A549 treated with DMSO at 1 μM for 4 hours (cell line): ENCODE measurements around the gene PLD6. TPM values are rescaled to one million over a fixed set of nuclear protein-coding genes. Genes with fewer than 3 reads are reported as not detected.

ENCODE experiments used
- total RNA-seq: library from RNA; stranded (reverse); fragments of 200-300 nt; extraction: Qiagen RNA extraction; gene quantifications from 5 replicates; pipeline ENCODE4 v1.2.3, GENCODE V29; 2022; ENCODE audit warnings: low read depth

PLD6 gene, protein sequence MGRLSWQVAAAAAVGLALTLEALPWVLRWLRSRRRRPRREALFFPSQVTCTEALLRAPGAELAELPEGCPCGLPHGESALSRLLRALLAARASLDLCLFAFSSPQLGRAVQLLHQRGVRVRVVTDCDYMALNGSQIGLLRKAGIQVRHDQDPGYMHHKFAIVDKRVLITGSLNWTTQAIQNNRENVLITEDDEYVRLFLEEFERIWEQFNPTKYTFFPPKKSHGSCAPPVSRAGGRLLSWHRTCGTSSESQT
- total RNA-seq, result 6.6 to 8.5 TPM (median 7.1 TPM) in 5 replicates

DNA sequence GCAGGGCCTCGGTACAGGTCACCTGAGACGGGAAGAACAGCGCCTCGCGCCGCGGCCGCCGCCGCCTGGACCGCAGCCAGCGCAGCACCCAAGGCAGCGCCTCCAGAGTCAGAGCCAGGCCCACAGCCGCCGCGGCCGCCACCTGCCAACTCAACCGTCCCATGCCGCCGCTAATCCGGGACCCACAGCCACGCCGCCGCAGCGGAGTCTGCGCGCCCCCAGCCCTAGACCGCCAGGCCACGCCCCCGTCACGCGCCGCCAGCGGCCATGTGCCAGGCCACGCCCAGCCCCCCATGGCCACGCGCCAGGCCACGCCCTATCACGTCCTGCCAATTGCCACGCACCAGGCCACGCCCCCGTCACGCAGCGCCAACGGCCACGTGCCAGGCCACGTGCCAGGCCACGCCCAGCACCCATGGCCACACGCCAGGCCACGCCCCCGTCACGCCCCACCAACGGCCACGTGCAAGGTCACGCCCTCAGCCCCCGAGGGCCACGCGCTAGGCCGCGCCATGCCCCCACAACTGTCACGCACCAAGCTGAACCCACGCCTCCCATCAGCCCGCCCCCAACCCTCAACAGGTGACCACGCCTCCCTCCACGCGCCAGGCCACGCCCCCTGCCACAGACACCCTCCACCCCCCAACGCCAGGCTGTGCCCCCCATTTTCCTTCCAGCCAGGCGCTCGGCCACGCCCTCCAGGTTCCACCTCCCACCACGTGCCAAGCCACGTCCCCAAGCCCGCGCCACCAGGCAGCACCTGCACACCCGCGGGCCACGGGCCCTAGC is at the start of gene PLD6:
PLD6 (minus strand) TSS at position 210 of the 789 bp plus-strand sequence; CDS start at position 163, 47 bp downstream.

DNA sequence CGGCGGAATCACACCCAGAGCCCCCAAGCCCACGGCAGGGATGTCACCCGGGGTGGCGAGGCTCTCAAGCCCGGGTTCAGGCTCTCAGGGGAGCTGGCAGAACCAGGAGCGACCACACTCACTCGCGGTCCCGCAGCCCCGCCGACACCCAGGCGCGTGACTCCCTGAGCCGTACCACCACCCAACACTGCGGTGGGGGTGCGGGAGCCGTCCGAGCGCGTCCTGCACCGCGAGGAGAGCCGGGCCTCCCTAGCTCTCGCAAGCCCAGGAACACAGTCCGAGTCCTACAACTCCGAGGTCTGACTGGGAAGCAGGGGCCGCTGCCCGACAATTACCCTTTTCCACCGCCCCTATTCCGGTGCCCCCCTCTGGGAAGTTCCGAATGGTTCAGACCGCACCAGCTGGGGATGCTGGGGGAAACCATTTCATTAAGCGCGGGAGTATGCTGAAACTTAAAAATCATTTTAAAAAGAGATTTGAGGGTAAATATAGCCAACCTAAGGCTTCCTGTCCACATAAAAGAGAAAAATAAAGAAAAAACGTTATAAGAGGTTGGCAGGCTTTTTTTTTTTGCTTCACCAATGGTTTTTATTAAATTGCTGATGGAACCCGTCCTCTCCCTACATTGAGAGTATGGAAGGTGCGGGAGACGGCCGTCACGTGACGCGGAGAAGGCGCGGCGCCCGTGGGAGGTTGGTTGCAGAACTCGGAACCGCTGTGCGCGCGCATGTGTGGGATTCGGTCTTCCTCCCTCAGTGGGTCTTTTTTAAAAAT is 31.1 kb upstream of the PLD6 start, which contains the start of gene FLCN:
FLCN (minus strand) TSS at position 143 of the 774 bp plus-strand sequence. CDS start 9,031 bp downstream, outside the sequence.

Other genes with a start within 250 kb of the PLD6 start
- not detected in 5 replicates for gene TNFRSF13B, start 234.2 kb downstream of the PLD6 start, total RNA-seq
- gene MPRIP, start 163.9 kb downstream of the PLD6 start, total RNA-seq, result 249 to 460 TPM (median 420 TPM) in 5 replicates
- gene FLCN, start 30.8 kb upstream of the PLD6 start, total RNA-seq, result 32.8 to 42.1 TPM (median 34.4 TPM) in 5 replicates
- gene COPS3, start 74.9 kb upstream of the PLD6 start, total RNA-seq, result 145 to 158 TPM (median 155 TPM) in 5 replicates
- gene NT5M, start 97.0 kb upstream of the PLD6 start, total RNA-seq, result 6.5 to 10.7 TPM (median 9.9 TPM) in 5 replicates